ENCODE data around the gene SFT2D2.
"Not testable (repeated sequence)": the region's sequence is repeated elsewhere in the genome, so short reads cannot be mapped to it uniquely, and the experiment has no call there.

Gene SFT2D2

DNA sequence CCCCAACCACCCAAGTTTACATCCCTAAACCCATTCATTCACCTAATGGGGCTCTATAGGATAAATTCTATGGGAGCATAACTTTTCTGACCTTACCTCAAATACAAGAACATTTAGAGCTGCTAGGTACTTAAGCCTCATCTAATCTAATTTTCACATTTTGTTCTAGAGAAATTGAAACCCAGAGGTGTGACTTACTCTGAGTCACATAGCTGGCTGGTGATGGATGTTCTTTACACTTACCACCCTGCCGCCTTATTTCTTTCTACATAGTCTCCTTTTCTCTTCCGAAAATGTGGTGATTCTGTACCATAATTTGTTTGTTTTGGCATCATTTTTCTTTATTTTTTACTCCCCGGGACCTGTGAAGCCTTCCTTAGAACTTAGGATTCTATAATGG is 26.7 kb upstream of the SFT2D2 start:
- peaks cover 70% of the 10 kb centered on the region; the same call in 1 of the 2 replicates for H3K36me3 ChIP-seq (ENCODE audit: insufficient read depth, low read length)
- no peak for TF ChIP-seq EZH2phosphoT487 (IDR thresholded peaks at IDR 0.05; ENCODE audit: borderline replicate concordance)
- no peak for TF ChIP-seq CTCF (conservative IDR thresholded peaks at IDR 0.05; ENCODE audit: low read length)
- H3K4me3 ChIP-seq (ENCODE audit: low read length, poor library complexity, severe bottlenecking), result no peak overlapping the region
- H3K9me2 ChIP-seq (replicated peaks; ENCODE audit: low read depth, low read length), result no peaks in the 10 kb centered on the region
- H3K4me2 ChIP-seq (ENCODE audit: low read depth, low read length, poor library complexity, severe bottlenecking), result no peak overlapping the region
- no peaks in the 10 kb centered on the region for H4K20me1 ChIP-seq (ENCODE audit: insufficient read depth, low read length, poor library complexity, severe bottlenecking)
- H3K4me1 ChIP-seq (ENCODE audit: insufficient read depth, low read length, poor library complexity, severe bottlenecking), result no peaks in the 10 kb centered on the region
- H2AFZ ChIP-seq (ENCODE audit: low read length), result no peak overlapping the region
- H3F3A ChIP-seq (ENCODE audit: low read depth), result 0 out of 2 replicates have a peak, but pooled peaks cover 2% of the 10 kb centered on the region
- no peaks in the 10 kb centered on the region for H3K79me2 ChIP-seq (ENCODE audit: insufficient read depth, low read length)
- no peaks in the 10 kb centered on the region for H3K27me3 ChIP-seq (ENCODE audit: insufficient read depth, low read length, poor library complexity, severe bottlenecking)
- H3K9me3 ChIP-seq (ENCODE audit: insufficient read depth, low read depth, low read length), result no peaks in the 10 kb centered on the region
- no peak overlapping the region for H3K9ac ChIP-seq (ENCODE audit: low read depth, low read length, poor library complexity, severe bottlenecking)

DNA sequence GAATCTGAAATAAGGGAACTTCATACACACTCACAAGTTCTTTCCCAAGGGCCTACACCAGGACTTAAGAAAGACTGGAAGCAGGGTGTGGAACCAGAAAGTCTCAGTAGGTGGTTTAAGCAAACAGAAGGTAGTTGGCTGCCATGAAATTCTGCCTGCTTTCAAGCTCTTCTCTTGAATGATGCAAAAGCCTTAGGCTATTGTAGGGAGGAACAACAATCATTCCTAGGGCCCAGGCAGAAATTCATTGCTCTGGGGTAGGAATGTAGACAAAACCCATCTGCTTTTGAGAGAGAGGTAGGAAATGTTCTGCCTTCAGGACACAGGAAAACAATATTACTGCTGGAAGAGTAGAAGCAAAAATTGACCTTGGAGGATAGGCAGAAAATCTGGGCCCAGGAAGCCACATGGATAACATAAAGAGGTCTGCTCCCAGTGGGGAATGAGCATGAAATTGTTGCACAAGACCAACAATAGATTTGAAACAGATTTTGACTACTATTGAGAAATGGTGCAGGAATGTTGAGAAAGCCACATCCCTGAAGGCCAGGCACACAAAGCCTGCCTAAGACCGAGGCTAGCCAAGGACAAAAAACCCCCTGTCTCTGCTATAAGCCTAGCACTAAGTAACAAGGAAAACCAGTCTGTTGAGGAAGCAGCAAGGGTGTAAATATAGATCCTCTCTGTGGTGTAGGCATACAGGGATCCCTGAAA is 22.7 kb upstream of the SFT2D2 start:
- H3K4me1 ChIP-seq (ENCODE audit: insufficient read depth, low read length, poor library complexity, severe bottlenecking), result no peaks in the 10 kb centered on the region
- no peaks in the 10 kb centered on the region for H3K9me3 ChIP-seq (ENCODE audit: insufficient read depth, low read depth, low read length)
- 0 out of 2 replicates have a peak, but pooled peaks cover 2% of the 10 kb centered on the region for H3F3A ChIP-seq (ENCODE audit: low read depth)
- no peak overlapping the region for H3K4me3 ChIP-seq (ENCODE audit: low read length, poor library complexity, severe bottlenecking)
- no peaks in the 10 kb centered on the region for H3K27me3 ChIP-seq (ENCODE audit: insufficient read depth, low read length, poor library complexity, severe bottlenecking)
- TF ChIP-seq CTCF (conservative IDR thresholded peaks at IDR 0.05; ENCODE audit: low read length), result no peak
- TF ChIP-seq EZH2phosphoT487 (IDR thresholded peaks at IDR 0.05; ENCODE audit: borderline replicate concordance), result no peak
- H2AFZ ChIP-seq (ENCODE audit: low read length), result no peak overlapping the region
- no peak overlapping the region for H3K9ac ChIP-seq (ENCODE audit: low read depth, low read length, poor library complexity, severe bottlenecking)
- H4K20me1 ChIP-seq (ENCODE audit: insufficient read depth, low read length, poor library complexity, severe bottlenecking), result no peaks in the 10 kb centered on the region
- no peak overlapping the region for H3K4me2 ChIP-seq (ENCODE audit: low read depth, low read length, poor library complexity, severe bottlenecking)
- no peaks in the 10 kb centered on the region for H3K79me2 ChIP-seq (ENCODE audit: insufficient read depth, low read length)
- peaks cover 50% of the 10 kb centered on the region; the same call in 1 of the 2 replicates for H3K36me3 ChIP-seq (ENCODE audit: insufficient read depth, low read length)
- no peaks in the 10 kb centered on the region for H3K9me2 ChIP-seq (replicated peaks; ENCODE audit: low read depth, low read length)

DNA sequence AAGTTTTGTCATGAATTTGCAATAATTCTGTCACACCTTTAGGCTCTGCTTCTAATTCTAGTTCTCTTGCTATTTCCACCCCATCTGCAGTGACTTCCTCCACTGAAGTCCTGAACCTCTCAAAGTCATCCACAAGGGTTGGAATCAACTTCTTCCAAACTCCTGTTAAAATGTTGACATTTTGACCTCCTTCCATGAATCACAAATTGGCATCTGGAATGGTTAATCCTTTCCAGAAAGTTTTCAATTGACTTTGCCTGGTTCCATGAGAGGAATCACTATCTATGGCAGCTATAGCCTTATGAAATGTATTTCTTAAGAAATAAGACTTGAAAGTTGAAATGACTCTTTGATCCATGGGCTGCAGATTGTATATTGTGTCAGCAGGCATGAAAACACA is 19.7 kb upstream of the SFT2D2 start:
- Histone ChIP-seq H3K79me2 (ENCODE audit: insufficient read depth, low read length) (no peaks in the 10 kb centered on the region), H3K4me3 (ENCODE audit: low read length, poor library complexity, severe bottlenecking) (no peak overlapping the region), H3K4me2 (ENCODE audit: low read depth, low read length, poor library complexity, severe bottlenecking) (no peak overlapping the region), H3K4me1 (ENCODE audit: insufficient read depth, low read length, poor library complexity, severe bottlenecking) (no peaks in the 10 kb centered on the region), H2AFZ (ENCODE audit: low read length) (no peak overlapping the region), H3F3A (ENCODE audit: low read depth) (no peaks in the 10 kb centered on the region), H3K9me3 (ENCODE audit: insufficient read depth, low read depth, low read length) (no peaks in the 10 kb centered on the region), H3K27me3 (ENCODE audit: insufficient read depth, low read length, poor library complexity, severe bottlenecking) (no peaks in the 10 kb centered on the region), H3K9me2 (replicated peaks; ENCODE audit: low read depth, low read length) (no peaks in the 10 kb centered on the region), H3K36me3 (ENCODE audit: insufficient read depth, low read length) (peaks cover 25% of the 10 kb centered on the region; the same call in 1 of the 2 replicates), H4K20me1 (ENCODE audit: insufficient read depth, low read length, poor library complexity, severe bottlenecking) (no peaks in the 10 kb centered on the region), H3K9ac (ENCODE audit: low read depth, low read length, poor library complexity, severe bottlenecking) (no peak overlapping the region)
- no peak for TF ChIP-seq CTCF (conservative IDR thresholded peaks at IDR 0.05; ENCODE audit: low read length)
- no peak for TF ChIP-seq EZH2phosphoT487 (IDR thresholded peaks at IDR 0.05; ENCODE audit: borderline replicate concordance)

- H3K36me3 ChIP-seq (ENCODE audit: insufficient read depth, low read length); H3K4me1 ChIP-seq (ENCODE audit: insufficient read depth, low read length, poor library complexity, severe bottlenecking); H4K20me1 ChIP-seq (ENCODE audit: insufficient read depth, low read length, poor library complexity, severe bottlenecking); H3F3A ChIP-seq (ENCODE audit: low read depth); H3K9me2 ChIP-seq (replicated peaks; ENCODE audit: low read depth, low read length); H2AFZ ChIP-seq (ENCODE audit: low read length); H3K4me3 ChIP-seq (ENCODE audit: low read length, poor library complexity, severe bottlenecking); H3K4me2 ChIP-seq (ENCODE audit: low read depth, low read length, poor library complexity, severe bottlenecking); H3K27me3 ChIP-seq (ENCODE audit: insufficient read depth, low read length, poor library complexity, severe bottlenecking); H3K9me3 ChIP-seq (ENCODE audit: insufficient read depth, low read depth, low read length); H3K79me2 ChIP-seq (ENCODE audit: insufficient read depth, low read length); H3K9ac ChIP-seq (ENCODE audit: low read depth, low read length, poor library complexity, severe bottlenecking): not testable (repeated sequence)
Observed at GRCh38 chr1:168207673-168208072, 18.1 kb upstream of the SFT2D2 start.

All from Loucy (cell line).